Mesodermal cell (in vitro differentiated cells): ENCODE data around the gene ADRA1B.

Experiments
- H3K27ac ChIP-seq: 2 replicates; pipeline ENCODE4 v1.7.0; 2013; ENCODE audit warnings: mild to moderate bottlenecking, low read depth, low read length, moderate library complexity; ENCODE audit not compliant: severe bottlenecking
- H3K36me3 ChIP-seq: 2 replicates; pipeline ENCODE4 v1.7.1; 2013; ENCODE audit warnings: mild to moderate bottlenecking, low read length, moderate library complexity; ENCODE audit not compliant: control insufficient read depth, insufficient read depth
- H3K4me1 ChIP-seq: one replicate; pipeline ENCODE4 v1.7.1; 2013; ENCODE audit warnings: mild to moderate bottlenecking, low read length; ENCODE audit not compliant: insufficient read depth, control insufficient read depth, poor library complexity, severe bottlenecking
- H3K4me3 ChIP-seq: 2 replicates; pipeline ENCODE4 v1.7.0; 2013; ENCODE audit warnings: low read length, control low read depth, mild to moderate bottlenecking; ENCODE audit not compliant: insufficient read depth, poor library complexity, severe bottlenecking; ENCODE audit errors: extremely low read depth
- H3K9me3 ChIP-seq: 2 replicates; pipeline ENCODE4 v1.7.1; 2013; ENCODE audit warnings: mild to moderate bottlenecking, low read length, moderate library complexity; ENCODE audit not compliant: control insufficient read depth
- WGBS, 2 experiments: methylation state at CpG; one replicate each; pipeline ENCODE4 v1.1.5; 2013; ENCODE audit warnings: missing lambda C conversion rate in 2 of 2; ENCODE audit not compliant: insufficient coverage in 2 of 2; 5-methylcytosine and 5-hydroxymethylcytosine counted together

The ADRA1B gene

GRCh38 chr5:159928122-159928909 lies 12.0 kb downstream of the ADRA1B start:
- WGBS, 2 experiments: 80 to 85% methylated on average over 7 to 11 of the region's 12 CpGs
- no peak overlapping the region for H3K4me3 ChIP-seq

GRCh38 chr5:159929176-159929575 lies 12.9 kb downstream of the ADRA1B start:
- Histone ChIP-seq H3K36me3 (no peaks in the 10 kb centered on the region), H3K27ac (no peak overlapping the region), H3K4me3 (no peak overlapping the region), H3K9me3 (no peaks in the 10 kb centered on the region), H3K4me1 (peaks cover 24% of the 10 kb centered on the region)
- WGBS, 2 experiments: no CpG with 5 or more reads among the region's 1 CpG

More at GRCh38 chr5:159928122-159928909, 12.0 kb downstream of the ADRA1B start:
- no peaks in the 10 kb centered on the region for H3K9me3 ChIP-seq
- H3K36me3 ChIP-seq: no peaks in the 10 kb centered on the region
- H3K4me1 ChIP-seq: peaks cover 18% of the 10 kb centered on the region
- no peak overlapping the region for H3K27ac ChIP-seq

DNA sequence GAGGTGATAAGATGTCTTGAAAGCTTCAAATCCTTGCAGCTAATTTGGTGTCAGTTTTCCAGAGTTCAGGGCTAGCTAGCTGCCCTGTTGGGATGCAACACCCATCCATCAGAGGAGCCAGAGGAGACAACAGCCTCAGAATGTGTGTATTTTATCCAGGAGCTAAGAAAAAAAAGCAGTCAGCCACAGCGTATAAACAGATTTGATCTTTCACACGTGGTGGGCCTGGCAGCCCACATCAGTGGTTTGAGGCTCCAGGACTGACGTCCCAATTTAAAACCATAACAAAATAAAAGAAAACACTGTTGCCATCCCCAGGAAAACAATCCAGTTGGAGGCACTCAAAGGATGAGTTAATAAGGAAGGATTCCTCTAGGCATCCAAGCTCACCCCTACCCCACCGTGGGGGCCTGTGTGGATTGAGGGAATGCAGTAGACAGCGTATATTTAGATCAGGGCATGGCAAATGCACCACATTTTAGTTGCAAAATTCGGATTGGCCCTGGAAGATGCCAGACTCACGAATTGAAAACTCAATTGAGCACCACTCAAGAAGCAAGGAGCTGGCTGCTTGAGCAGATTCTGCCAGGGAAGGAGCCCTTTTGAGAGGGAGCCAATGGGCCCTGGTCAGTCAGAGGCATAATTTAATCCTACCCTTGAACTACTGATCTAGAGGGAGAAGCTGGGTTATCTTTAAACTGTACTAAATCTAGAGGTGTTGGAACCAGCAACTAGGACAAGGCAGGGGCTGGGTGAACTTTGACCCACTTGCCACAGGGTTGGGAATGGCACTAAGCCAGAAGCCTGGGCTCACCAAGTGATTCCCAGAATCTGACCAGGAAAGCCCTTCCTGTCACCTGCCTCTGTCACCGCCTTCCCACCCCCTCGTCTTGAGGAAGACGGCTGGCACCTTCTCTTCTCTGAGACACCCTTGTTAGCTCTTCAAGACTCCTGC lies 17.5 kb downstream of the ADRA1B start:
- peaks cover 12% of the 10 kb centered on the region for H3K4me1 ChIP-seq
- no peaks in the 10 kb centered on the region for H3K36me3 ChIP-seq
- no peaks in the 10 kb centered on the region for H3K9me3 ChIP-seq
- 64 to 92% methylated on average over 5 to 8 of the region's 10 CpGs for WGBS, 2 experiments
- no peak overlapping the region for H3K27ac ChIP-seq
- no peak overlapping the region for H3K4me3 ChIP-seq

GRCh38 chr5:159935946-159936345 lies 19.7 kb downstream of the ADRA1B start:
- H3K4me3 ChIP-seq: no peak overlapping the region
- H3K4me1 ChIP-seq: peaks cover 10% of the 10 kb centered on the region
- H3K27ac ChIP-seq: no peak overlapping the region
- H3K9me3 ChIP-seq: no peaks in the 10 kb centered on the region
- no CpG with 5 or more reads among the region's 1 CpG for WGBS, 2 experiments
- no peaks in the 10 kb centered on the region for H3K36me3 ChIP-seq

DNA sequence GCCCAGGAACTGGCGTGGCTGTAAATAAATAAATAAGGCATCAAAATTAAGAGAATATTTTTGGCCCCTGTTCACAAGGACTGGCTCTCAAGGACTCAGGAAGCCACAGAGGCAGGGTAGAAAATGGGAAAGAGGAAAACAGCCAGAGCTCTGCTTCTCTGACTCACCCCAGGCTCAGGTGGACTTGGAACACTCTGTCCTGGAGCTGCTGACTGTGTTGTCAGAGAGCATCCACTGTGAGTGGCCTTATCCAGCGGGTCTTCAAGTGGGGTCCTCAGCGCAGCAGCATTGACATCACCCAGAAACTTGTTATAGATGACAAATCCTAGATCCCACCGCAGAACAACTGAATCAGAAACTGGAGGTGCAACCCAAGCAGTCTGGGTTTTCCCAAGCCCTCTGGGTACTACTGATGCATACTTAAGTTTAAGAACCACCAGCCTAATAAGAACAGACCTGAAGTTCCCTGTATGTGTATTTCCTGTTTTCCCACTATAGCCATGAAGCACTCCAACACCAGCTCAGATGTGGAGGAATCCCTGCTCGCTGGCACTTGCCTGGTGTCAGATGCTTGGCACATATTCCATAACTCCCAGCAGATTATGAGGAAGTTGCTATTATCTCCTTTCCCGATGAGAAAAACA lies 20.5 kb downstream of the ADRA1B start:
- Histone ChIP-seq H3K9me3 (no peaks in the 10 kb centered on the region), H3K36me3 (no peaks in the 10 kb centered on the region), H3K4me1 (peaks cover 10% of the 10 kb centered on the region), H3K27ac (no peak overlapping the region), H3K4me3 (no peak overlapping the region)
- 84 to 92% methylated on average over 5 of the region's 6 CpGs for WGBS, 2 experiments

GRCh38 chr5:159937580-159937979 lies 21.3 kb downstream of the ADRA1B start:
- Histone ChIP-seq H3K36me3 (no peaks in the 10 kb centered on the region), H3K27ac (no peak overlapping the region), H3K9me3 (no peaks in the 10 kb centered on the region), H3K4me1 (peaks cover 10% of the 10 kb centered on the region), H3K4me3 (no peak overlapping the region)
- 83 to 92% methylated on average over 10 of the region's 10 CpGs for WGBS, 2 experiments

DNA sequence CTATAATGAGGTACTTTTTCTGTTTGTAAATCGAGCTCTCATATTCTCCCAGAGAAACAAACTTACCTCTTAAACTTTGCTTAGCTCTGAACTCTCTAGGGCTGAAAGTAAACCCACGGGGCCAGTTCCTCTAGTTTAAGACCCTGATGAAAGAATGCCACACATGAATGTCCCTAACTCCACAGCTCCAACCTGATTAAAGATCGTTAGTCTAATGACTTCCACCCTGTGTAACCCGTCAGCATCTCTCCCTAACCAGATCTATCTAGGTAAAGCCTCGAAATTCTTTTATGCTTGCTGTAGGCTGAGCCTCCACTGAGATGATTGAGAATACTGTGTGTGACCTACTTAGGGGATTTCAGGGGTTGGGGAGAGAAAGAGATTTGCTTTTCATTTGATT lies 27.0 kb downstream of the ADRA1B start:
- H3K36me3 ChIP-seq: no peaks in the 10 kb centered on the region

DNA sequence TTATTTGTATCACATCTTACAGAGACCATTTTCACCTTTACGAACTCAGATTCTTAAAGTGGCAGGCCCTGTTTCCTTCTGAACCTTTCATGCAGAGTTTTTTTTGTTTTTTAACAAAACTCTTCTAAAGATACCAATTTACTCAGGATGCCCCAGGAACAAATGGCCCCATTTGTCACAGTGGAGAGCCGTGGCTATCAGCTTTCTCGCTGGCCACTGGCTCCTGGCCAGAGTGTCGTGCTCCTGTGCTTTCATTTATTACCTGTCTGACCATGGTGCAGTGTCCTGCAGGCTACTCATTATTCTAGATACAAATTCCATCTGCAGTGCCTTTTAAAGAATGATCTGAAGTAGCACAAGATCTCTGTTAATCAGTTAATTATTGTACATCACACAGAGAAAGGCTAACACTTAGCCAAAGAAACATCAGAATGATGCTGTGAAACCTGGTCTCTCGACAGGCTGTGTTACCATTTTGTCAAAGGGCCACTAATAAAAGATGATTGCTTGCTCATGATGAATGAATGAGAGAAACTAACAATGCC lies 27.8 kb downstream of the ADRA1B start:
- no peaks in the 10 kb centered on the region for H3K36me3 ChIP-seq
- no peak overlapping the region for H3K27ac ChIP-seq
- 76 to 78% methylated on average over 4 of the region's 5 CpGs for WGBS, 2 experiments
- no peaks in the 10 kb centered on the region for H3K9me3 ChIP-seq
- no peak overlapping the region for H3K4me3 ChIP-seq
- peaks cover 4% of the 10 kb centered on the region for H3K4me1 ChIP-seq

More for the DNA sequence above, 27.0 kb downstream of the ADRA1B start:
- Histone ChIP-seq H3K9me3 (no peaks in the 10 kb centered on the region), H3K4me1 (peaks cover 4% of the 10 kb centered on the region), H3K27ac (no peak overlapping the region), H3K4me3 (no peak overlapping the region)
- WGBS, 2 experiments: 90 to 93% methylated on average over 3 of the region's 5 CpGs

DNA sequence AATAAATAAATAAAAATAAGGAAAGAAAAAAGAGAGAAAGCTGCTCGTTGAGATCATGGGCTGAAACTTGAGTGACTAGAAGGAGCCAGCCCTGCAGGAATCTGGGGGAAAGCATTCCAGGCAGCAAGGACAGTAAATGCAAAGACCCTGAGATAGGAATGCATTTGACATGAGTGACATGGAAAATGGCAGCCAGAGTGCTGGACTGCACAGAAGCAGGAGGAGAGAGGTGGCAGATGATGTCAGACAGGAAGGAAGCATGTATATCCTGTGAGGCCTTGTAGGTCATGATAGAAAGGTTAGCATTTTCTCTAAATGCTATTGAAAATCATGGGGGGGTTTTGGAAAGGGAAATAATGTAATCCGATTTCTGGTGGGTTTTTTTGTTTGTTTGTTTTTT lies 29.1 kb downstream of the ADRA1B start:
- Histone ChIP-seq H3K4me3 (no peak overlapping the region), H3K4me1 (peaks cover 4% of the 10 kb centered on the region), H3K9me3 (no peaks in the 10 kb centered on the region), H3K27ac (no peak overlapping the region), H3K36me3 (no peaks in the 10 kb centered on the region)
- 100% methylated on average over 1 to 2 of the region's 2 CpGs for WGBS, 2 experiments

DNA sequence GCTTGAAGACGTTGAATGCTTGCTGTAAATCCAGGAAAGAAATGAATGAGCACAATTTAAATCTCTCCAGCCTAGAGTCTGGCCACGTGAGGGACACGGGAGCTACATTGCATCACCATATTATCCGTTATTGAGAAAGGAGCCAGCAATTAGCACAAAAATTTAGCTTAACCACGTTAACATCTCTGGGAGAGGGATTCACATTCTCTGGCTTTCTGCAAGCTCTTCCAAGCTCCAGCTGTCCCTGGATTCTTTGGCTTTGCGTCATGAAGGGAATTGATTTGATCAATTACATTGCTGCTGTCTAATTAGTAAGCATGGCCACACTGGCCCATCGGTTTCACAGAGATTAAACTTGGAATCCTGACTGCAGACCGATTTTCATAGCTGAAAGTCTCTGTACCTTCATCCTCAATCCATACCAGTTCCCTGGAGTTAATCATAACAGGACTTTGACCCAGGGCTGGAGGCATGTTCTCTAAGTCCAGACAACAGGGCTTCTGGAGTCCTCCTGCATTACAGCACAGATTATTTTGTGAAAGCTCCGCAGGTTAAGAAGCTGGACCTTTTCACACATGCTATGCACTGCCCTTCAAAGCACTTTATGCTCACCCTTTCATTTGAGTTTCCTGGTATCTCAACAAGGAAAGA lies 31.6 kb downstream of the ADRA1B start:
- no peak overlapping the region for H3K27ac ChIP-seq
- no peaks in the 10 kb centered on the region for H3K36me3 ChIP-seq
- no peaks in the 10 kb centered on the region for H3K9me3 ChIP-seq
- 92% methylated on average over 7 to 8 of the region's 9 CpGs for WGBS, 2 experiments
- H3K4me3 ChIP-seq: no peak overlapping the region
- peaks cover 4% of the 10 kb centered on the region for H3K4me1 ChIP-seq
